HepG2 (cell line): ENCODE results near the gene ENO3. TPM values are rescaled to one million over a fixed set of nuclear protein-coding genes. Genes with fewer than 3 reads are reported as not detected.

ENCODE experiments used
- AHR ChIP-seq: IDR thresholded peaks from 2 replicates; pipeline ENCODE4 v1.6.1; 2018; ENCODE audit warnings: missing genetic modification reagents, missing compliant biosample characterization
- CTCF ChIP-seq: sonication (generic); formaldehyde crosslinking; IDR thresholded peaks from 2 replicates; pipeline ENCODE4 v1.5.0; 2020; ENCODE audit warnings: mild to moderate bottlenecking, missing genetic modification reagents, moderate library complexity
- GTF3A ChIP-seq: sonication (generic); formaldehyde crosslinking; conservative IDR thresholded peaks from 2 replicates; pipeline ENCODE4 v1.4.0; 2020; ENCODE audit warnings: mild to moderate bottlenecking, missing genetic modification reagents
- GZF1 ChIP-seq: sonication (generic); formaldehyde crosslinking; IDR thresholded peaks from 2 replicates; pipeline ENCODE4 v1.5.1; 2020; ENCODE audit warnings: mild to moderate bottlenecking, missing genetic modification reagents
- HNF4G ChIP-seq, 2 experiments: sonication (generic) in 1 of 2; formaldehyde crosslinking in 1 of 2; IDR thresholded peaks; 2 replicates each; pipeline versions ENCODE4 v1.4.0 to v1.6.1; 2011 to 2020; ENCODE audit warnings: borderline replicate concordance in 2 of 2, low read depth in 2 of 2, mild to moderate bottlenecking in 2 of 2, low read length in 1 of 2, missing genetic modification reagents in 1 of 2, moderate library complexity in 1 of 2
- MIER2 ChIP-seq: IDR thresholded peaks from 2 replicates; pipeline ENCODE4 v1.6.1; 2016; ENCODE audit warnings: missing biosample characterization, missing genetic modification reagents
- PAF1 ChIP-seq: IDR thresholded peaks from 2 replicates; pipeline ENCODE4 v1.6.1; 2016; ENCODE audit warnings: missing genetic modification reagents, missing compliant biosample characterization
- PHB2 ChIP-seq: fragments of 450-650 bp; IDR thresholded peaks from 2 replicates; pipeline ENCODE4 v1.6.1; 2018; ENCODE audit not compliant: partially characterized antibody
- SMC3 ChIP-seq: IDR thresholded peaks from 2 replicates; pipeline ENCODE4 v1.6.1; 2011; ENCODE audit warnings: low read length, improper control_type of control experiment
- ZNF10 ChIP-seq: sonication (generic); formaldehyde crosslinking; IDR thresholded peaks from 2 replicates; pipeline ENCODE4 v1.4.0; 2020; ENCODE audit warnings: mild to moderate bottlenecking, low read depth, missing genetic modification reagents, borderline replicate concordance
- ZNF331 ChIP-seq: sonication (generic); formaldehyde crosslinking; IDR thresholded peaks from 2 replicates; pipeline ENCODE4 v1.4.0; 2020; ENCODE audit warnings: missing genetic modification reagents
- ZNF367 ChIP-seq: sonication (generic); formaldehyde crosslinking; IDR thresholded peaks from 2 replicates; pipeline ENCODE4 v1.4.0; 2020; ENCODE audit warnings: missing genetic modification reagents, borderline replicate concordance
- ZNF569 ChIP-seq: sonication (generic); formaldehyde crosslinking; IDR thresholded peaks from 2 replicates; pipeline ENCODE4 v1.5.0; 2020; ENCODE audit warnings: mild to moderate bottlenecking, missing genetic modification reagents, moderate library complexity, borderline replicate concordance
- ZNF660 ChIP-seq: sonication (generic); formaldehyde crosslinking; IDR thresholded peaks from 2 replicates; pipeline ENCODE4 v1.5.1; 2020; ENCODE audit warnings: mild to moderate bottlenecking, low read depth, missing genetic modification reagents, borderline replicate concordance
- ZNF720 ChIP-seq: sonication (generic); formaldehyde crosslinking; IDR thresholded peaks from 2 replicates; pipeline ENCODE4 v1.4.0; 2020; ENCODE audit warnings: missing genetic modification reagents
- ZNF772 ChIP-seq: sonication (generic); formaldehyde crosslinking; IDR thresholded peaks from 2 replicates; pipeline ENCODE4 v1.5.0; 2020; ENCODE audit warnings: mild to moderate bottlenecking, missing genetic modification reagents
- ZNF788 ChIP-seq: sonication (generic); formaldehyde crosslinking; IDR thresholded peaks from 2 replicates; pipeline ENCODE4 v1.5.0; 2020; ENCODE audit warnings: mild to moderate bottlenecking, missing genetic modification reagents, borderline replicate concordance
- ZZZ3 ChIP-seq: sonication (generic); formaldehyde crosslinking; IDR thresholded peaks from 2 replicates; pipeline ENCODE4 v1.4.0; 2020; ENCODE audit warnings: missing genetic modification reagents, mild to moderate bottlenecking, borderline replicate concordance
- polyA plus RNA-seq, 8 experiments: library from polyadenylated mRNA; depleted of rRNA in 3 of 8; stranded (reverse) in 7 of 8; unstranded in 1 of 8; fragments of >200 nt; fragmentation: Illumina TruSeq in 4 of 8; extraction: Trizol in 4 of 8; gene quantifications; 2 replicates each; pipeline versions ENCODE4 v1.2.1 to v1.2.3, GENCODE V29; 2011 to 2016; ENCODE audit warnings: low read depth in 4 of 8, missing spikeins in 1 of 8, mixed read lengths in 1 of 8; ENCODE audit not compliant: insufficient read depth in 1 of 8
- total RNA-seq, 5 experiments: library from RNA; depleted of rRNA; stranded (reverse); fragments of >200 nt; fragmentation: Illumina TruSeq; extraction: Trizol; gene quantifications; 2 replicates each; pipeline ENCODE4 v1.2.3, GENCODE V29; 2016; ENCODE audit warnings: low read depth in 1 of 5
- TF ChIP-seq, protein P1 (sequence below): sonication (generic); formaldehyde crosslinking; IDR thresholded peaks from 2 replicates; pipeline ENCODE4 v1.4.0; 2020; ENCODE audit warnings: missing genetic modification reagents
- TF ChIP-seq, protein P2 (sequence below): sonication (generic); formaldehyde crosslinking; IDR thresholded peaks from 2 replicates; pipeline ENCODE4 v1.4.0; 2020; ENCODE audit warnings: missing genetic modification reagents
- TF ChIP-seq, protein P3 (sequence below): sonication (generic); formaldehyde crosslinking; IDR thresholded peaks from 2 replicates; pipeline ENCODE4 v1.8.0; 2022; ENCODE audit warnings: mild to moderate bottlenecking, missing genetic modification reagents, borderline replicate concordance

ENO3 gene
- total and polyA plus RNA-seq, 2 of the 13 experiments (the other 11 are each of a cell fraction or from before 2014, with no cell fraction given), result 59.8 to 69.8 TPM

DNA sequence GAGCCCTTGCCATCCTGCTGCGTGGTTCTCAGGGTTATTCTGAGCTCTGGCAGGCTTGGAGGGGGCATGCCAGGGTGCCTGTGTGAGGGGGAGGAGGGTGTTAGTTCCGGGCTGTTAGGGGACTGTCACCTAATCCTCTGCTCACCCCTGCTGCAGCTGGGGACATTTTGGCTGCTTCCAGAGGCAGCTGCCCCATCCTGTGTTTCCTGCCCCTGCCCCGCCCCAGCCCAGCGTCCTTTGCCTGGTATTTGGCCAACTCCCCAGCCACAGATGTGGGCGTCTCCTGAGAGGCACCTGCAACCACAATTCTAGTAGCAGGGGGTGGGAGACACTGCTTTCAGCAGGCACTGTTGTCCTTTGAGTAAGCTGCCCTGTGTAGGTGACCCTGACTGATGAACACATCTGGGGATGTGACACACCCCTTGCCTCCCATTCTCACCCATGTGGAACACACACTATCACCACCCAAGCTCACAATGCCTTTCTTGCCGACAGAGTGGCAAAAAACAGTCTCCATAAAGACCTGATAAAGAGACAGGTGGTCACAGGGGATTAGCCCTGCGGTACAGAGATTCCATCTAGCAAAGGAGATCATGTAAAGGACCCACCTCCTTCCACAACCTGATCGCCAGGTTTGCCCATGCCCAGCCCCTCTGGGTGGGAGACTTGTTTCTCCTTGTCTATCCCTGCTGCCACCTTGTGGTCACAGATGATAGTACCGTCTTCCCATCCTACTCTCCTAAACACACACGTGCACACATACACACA is 47.7 kb upstream of the ENO3 start, which contains the start of gene CHRNE (continued):
- TF ChIP-seq CTCF (CRISPR knock-in tag) (peak; percentile 86), ZNF367 (CRISPR knock-in tag) (no peak), ZZZ3 (CRISPR knock-in tag) (no peak), MIER2 (no peak), ZNF788 (CRISPR knock-in tag) (no peak), ZNF331 (no peak), HNF4G (IDR thresholded peaks at IDR 0.05; ENCODE audit: borderline replicate concordance, low read depth, low read length) (no peak), HNF4G (CRISPR knock-in tag; IDR thresholded peaks at IDR 0.05; ENCODE audit: borderline replicate concordance, low read depth) (no peak), PAF1 (CRISPR knock-in tag) (no peak), ZNF569 (no peak), ZNF772 (CRISPR knock-in tag) (no peak), ZNF660 (CRISPR knock-in tag) (no peak), ZNF720 (CRISPR knock-in tag) (no peak), PHB2 (no peak), SMC3 (peak; percentile 50), AHR (CRISPR knock-in tag) (no peak), GZF1 (no peak), GTF3A (CRISPR knock-in tag) (no peak), ZNF10 (CRISPR knock-in tag) (no peak)
- TF ChIP-seq, protein P1, sequence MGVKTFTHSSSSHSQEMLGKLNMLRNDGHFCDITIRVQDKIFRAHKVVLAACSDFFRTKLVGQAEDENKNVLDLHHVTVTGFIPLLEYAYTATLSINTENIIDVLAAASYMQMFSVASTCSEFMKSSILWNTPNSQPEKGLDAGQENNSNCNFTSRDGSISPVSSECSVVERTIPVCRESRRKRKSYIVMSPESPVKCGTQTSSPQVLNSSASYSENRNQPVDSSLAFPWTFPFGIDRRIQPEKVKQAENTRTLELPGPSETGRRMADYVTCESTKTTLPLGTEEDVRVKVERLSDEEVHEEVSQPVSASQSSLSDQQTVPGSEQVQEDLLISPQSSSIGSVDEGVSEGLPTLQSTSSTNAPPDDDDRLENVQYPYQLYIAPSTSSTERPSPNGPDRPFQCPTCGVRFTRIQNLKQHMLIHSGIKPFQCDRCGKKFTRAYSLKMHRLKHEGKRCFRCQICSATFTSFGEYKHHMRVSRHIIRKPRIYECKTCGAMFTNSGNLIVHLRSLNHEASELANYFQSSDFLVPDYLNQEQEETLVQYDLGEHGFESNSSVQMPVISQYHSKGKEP, result no peak
- TF ChIP-seq, protein P2, sequence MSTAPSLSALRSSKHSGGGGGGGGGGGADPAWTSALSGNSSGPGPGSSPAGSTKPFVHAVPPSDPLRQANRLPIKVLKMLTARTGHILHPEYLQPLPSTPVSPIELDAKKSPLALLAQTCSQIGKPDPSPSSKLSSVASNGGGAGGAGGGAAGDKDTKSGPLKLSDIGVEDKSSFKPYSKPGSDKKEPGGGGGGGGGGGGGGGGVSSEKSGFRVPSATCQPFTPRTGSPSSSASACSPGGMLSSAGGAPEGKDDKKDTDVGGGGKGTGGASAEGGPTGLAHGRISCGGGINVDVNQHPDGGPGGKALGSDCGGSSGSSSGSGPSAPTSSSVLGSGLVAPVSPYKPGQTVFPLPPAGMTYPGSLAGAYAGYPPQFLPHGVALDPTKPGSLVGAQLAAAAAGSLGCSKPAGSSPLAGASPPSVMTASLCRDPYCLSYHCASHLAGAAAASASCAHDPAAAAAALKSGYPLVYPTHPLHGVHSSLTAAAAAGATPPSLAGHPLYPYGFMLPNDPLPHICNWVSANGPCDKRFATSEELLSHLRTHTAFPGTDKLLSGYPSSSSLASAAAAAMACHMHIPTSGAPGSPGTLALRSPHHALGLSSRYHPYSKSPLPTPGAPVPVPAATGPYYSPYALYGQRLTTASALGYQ (CRISPR knock-in tag), result no peak
- TF ChIP-seq, protein P3, sequence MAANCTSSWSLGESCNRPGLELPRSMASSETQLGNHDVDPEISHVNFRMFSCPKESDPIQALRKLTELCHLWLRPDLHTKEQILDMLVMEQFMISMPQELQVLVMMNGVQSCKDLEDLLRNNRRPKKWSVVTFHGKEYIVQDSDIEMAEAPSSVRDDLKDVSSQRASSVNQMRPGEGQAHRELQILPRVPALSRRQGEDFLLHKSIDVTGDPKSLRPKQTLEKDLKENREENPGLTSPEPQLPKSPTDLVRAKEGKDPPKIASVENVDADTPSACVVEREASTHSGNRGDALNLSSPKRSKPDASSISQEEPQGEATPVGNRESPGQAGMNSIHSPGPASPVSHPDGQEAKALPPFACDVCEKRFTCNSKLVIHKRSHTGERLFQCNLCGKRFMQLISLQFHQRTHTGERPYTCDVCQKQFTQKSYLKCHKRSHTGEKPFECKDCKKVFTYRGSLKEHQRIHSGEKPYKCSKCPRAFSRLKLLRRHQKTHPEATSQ (CRISPR knock-in tag), result no peak
